PC-3 (cell line): ENCODE results near the gene ACSS2. TPM values are rescaled to one million over a fixed set of nuclear protein-coding genes. Genes with fewer than 3 reads are reported as not detected.
A peak's percentile ranks its signal among the peaks of the same experiment; 100 is the strongest.

Source experiments
- ATAC-seq: fragments of 200-7000 bp; cut with Tn5 transposase; 2 replicates; pipeline ENCODE4 v1.9.1; 2020; ENCODE audit warnings: mild to moderate bottlenecking, moderate library complexity
- BruUV-seq: library from RNA; stranded (reverse); fragments of 400-500 nt; replicated peaks from 2 replicates; lab custom pipeline; 2021; lab: Mats Ljungman, UMichigan
- CTCF ChIA-PET: fragments of 300-600 bp; sonication (Branson Sonifier 250); formaldehyde crosslinking; loops from one replicate; lab custom pipeline; 2022; ENCODE audit warnings: antibody characterized with exemption; lab: Charles Lee
- POLR2A ChIA-PET: fragments of 300-600 bp; sonication (Branson Sonifier 250); formaldehyde crosslinking; loops from one replicate; lab custom pipeline; 2022; ENCODE audit warnings: antibody characterized with exemption; ENCODE audit not compliant: unreplicated experiment; lab: Charles Lee
- DNase-seq: peaks from one replicate; pipeline ENCODE4 v3.0.0-alpha.2; 2015
- H2AFZ ChIP-seq: fragments of 300-600 bp; sonication (generic); 2 replicates; pipeline ENCODE4 v1.6.0; 2016; ENCODE audit warnings: antibody characterized with exemption, low read length
- H3F3A ChIP-seq: fragments of 300-600 bp; sonication (generic); one replicate; pipeline ENCODE4 v1.6.0; 2017; ENCODE audit warnings: antibody characterized with exemption, low read length, control low read depth, mild to moderate bottlenecking; ENCODE audit not compliant: unreplicated experiment
- H3K27ac ChIP-seq: fragments of 300-600 bp; sonication (generic); 2 replicates; pipeline ENCODE4 v1.5.1; 2016; ENCODE audit warnings: mild to moderate bottlenecking, low read length
- H3K27me3 ChIP-seq: fragments of 300-600 bp; sonication (generic); 2 replicates; pipeline ENCODE4 v1.6.1; 2016; ENCODE audit warnings: low read length, mixed read lengths
- H3K36me3 ChIP-seq: fragments of 300-600 bp; sonication (generic); 2 replicates; pipeline ENCODE4 v1.6.1; 2016; ENCODE audit warnings: low read depth, mixed run types, low read length, mixed read lengths
- H3K4me1 ChIP-seq: fragments of 300-600 bp; sonication (generic); 2 replicates; pipeline ENCODE4 v1.5.1; 2016; ENCODE audit warnings: low read length; ENCODE audit not compliant: insufficient read depth
- H3K4me2 ChIP-seq: fragments of 300-600 bp; sonication (generic); 2 replicates; pipeline ENCODE4 v1.6.0; 2016; ENCODE audit warnings: low read length
- H3K4me3 ChIP-seq: fragments of 300-600 bp; sonication (generic); 2 replicates; pipeline ENCODE4 v1.5.1; 2016; ENCODE audit warnings: mild to moderate bottlenecking, low read length, mixed read lengths
- H3K79me2 ChIP-seq: fragments of 300-600 bp; sonication (generic); 2 replicates; pipeline ENCODE4 v1.6.1; 2017; ENCODE audit warnings: low read length, mixed read lengths
- H3K9ac ChIP-seq: fragments of 300-600 bp; sonication (generic); 2 replicates; pipeline ENCODE4 v1.6.0; 2016; ENCODE audit warnings: mild to moderate bottlenecking, low read length
- H3K9me2 ChIP-seq: fragments of 300-600 bp; sonication (generic); replicated peaks from 2 replicates; pipeline ENCODE4 v1.6.1; 2016; ENCODE audit warnings: mixed run types, low read length, mixed read lengths
- H3K9me3 ChIP-seq: fragments of 300-600 bp; sonication (generic); 2 replicates; pipeline ENCODE4 v1.6.1; 2016; ENCODE audit warnings: low read length, mixed read lengths
- H4K20me1 ChIP-seq: fragments of 300-600 bp; sonication (generic); 2 replicates; pipeline ENCODE4 v1.6.1; 2016; ENCODE audit warnings: low read length, mixed read lengths
- EZH2 ChIP-seq: fragments of 300-600 bp; sonication (generic); IDR thresholded peaks from one replicate; pipeline ENCODE4 v1.6.1; 2017; ENCODE audit warnings: antibody characterized with exemption, mild to moderate bottlenecking, low read length; ENCODE audit not compliant: unreplicated experiment
- EZH2phosphoT487 ChIP-seq: fragments of 300-600 bp; sonication (generic); IDR thresholded peaks from 2 replicates; pipeline ENCODE4 v1.6.1; 2018; ENCODE audit warnings: mild to moderate bottlenecking, antibody characterized with exemption, low read length, borderline replicate concordance
- intact Hi-C: fragments of 100-400 bp; cut with micrococcal nuclease; formaldehyde crosslinking; loops from 2 replicates; pipeline ENCODE4 v1.9.0; 2023
- total RNA-seq: library from RNA; depleted of rRNA; stranded (reverse); fragments of >200 nt; gene quantifications from 2 replicates; pipeline ENCODE4 v1.2.3, GENCODE V29; 2014
- TF ChIP-seq, protein P1 (sequence below): fragments of 300-600 bp; sonication (generic); conservative IDR thresholded peaks from 2 replicates; pipeline ENCODE4 v1.5.1; 2017; ENCODE audit warnings: antibody characterized with exemption, low read depth, mild to moderate bottlenecking, low read length

Gene ACSS2
- total RNA-seq, 1 experiment from 2014 or later, result 78.9 TPM

DNA sequence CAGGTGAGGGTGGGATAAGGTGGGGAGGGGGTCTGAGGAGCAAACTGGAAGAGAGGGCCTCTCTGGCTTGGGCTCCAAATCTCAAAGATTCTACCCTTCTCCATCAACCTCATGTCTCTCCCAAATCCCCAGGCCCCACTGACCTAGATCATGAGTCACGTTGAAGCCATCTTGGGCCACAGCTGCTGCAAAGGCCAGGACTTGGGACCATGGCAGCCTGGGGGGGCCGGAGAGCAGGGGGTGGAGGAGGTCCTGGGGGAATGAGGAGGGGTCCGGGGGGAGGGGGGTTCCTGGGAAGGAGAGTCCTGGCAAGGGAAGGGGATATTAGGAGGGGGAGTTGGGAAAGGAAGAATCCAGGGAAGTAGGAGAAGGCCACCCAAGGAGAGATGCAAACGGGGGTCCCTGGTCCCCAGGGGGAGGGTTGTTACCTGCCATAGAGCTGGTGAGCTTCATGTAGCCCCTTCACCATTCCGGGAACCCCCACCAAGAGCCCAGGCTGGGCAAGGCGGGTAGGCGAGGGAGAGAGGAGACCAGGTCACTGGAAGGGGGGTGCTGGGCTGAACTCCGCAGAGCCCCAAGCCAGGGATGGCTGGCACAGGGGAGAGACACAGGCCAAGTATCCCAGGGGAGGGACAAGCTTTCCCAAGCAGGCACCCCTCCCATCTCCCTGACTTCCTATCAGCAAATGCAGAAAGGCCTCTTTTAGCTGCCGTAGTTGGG lies 16.4 kb upstream of the ACSS2 start:
- H3K4me1 ChIP-seq, result no peaks in the 10 kb centered on the region
- intact Hi-C loops, result no loop called here
- H3K4me3 ChIP-seq, result no peak overlapping the region
- no peaks in the 10 kb centered on the region for H3K9me3 ChIP-seq
- TF ChIP-seq, protein P1, sequence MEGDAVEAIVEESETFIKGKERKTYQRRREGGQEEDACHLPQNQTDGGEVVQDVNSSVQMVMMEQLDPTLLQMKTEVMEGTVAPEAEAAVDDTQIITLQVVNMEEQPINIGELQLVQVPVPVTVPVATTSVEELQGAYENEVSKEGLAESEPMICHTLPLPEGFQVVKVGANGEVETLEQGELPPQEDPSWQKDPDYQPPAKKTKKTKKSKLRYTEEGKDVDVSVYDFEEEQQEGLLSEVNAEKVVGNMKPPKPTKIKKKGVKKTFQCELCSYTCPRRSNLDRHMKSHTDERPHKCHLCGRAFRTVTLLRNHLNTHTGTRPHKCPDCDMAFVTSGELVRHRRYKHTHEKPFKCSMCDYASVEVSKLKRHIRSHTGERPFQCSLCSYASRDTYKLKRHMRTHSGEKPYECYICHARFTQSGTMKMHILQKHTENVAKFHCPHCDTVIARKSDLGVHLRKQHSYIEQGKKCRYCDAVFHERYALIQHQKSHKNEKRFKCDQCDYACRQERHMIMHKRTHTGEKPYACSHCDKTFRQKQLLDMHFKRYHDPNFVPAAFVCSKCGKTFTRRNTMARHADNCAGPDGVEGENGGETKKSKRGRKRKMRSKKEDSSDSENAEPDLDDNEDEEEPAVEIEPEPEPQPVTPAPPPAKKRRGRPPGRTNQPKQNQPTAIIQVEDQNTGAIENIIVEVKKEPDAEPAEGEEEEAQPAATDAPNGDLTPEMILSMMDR, result no peak
- TF ChIP-seq EZH2, result no peak
- no peak for TF ChIP-seq EZH2phosphoT487
- H3K9me2 ChIP-seq, result no peaks in the 10 kb centered on the region
- H3K9ac ChIP-seq, result no peak overlapping the region
- no TSS peak for BruUV-seq
- no peak overlapping the region for H3K4me2 ChIP-seq
- ATAC-seq, result no peak
- H3K27ac ChIP-seq, result no peak overlapping the region
- CTCF ChIA-PET, result no interaction called here
- POLR2A ChIA-PET, result no interaction called here
- no peak for DNase-seq
- H3F3A ChIP-seq, result no peaks in the 10 kb centered on the region
- no peak overlapping the region for H2AFZ ChIP-seq
- no peaks in the 10 kb centered on the region for H4K20me1 ChIP-seq
- H3K79me2 ChIP-seq, result no peaks in the 10 kb centered on the region
- H3K36me3 ChIP-seq, result no peaks in the 10 kb centered on the region
- no peaks in the 10 kb centered on the region for H3K27me3 ChIP-seq

DNA sequence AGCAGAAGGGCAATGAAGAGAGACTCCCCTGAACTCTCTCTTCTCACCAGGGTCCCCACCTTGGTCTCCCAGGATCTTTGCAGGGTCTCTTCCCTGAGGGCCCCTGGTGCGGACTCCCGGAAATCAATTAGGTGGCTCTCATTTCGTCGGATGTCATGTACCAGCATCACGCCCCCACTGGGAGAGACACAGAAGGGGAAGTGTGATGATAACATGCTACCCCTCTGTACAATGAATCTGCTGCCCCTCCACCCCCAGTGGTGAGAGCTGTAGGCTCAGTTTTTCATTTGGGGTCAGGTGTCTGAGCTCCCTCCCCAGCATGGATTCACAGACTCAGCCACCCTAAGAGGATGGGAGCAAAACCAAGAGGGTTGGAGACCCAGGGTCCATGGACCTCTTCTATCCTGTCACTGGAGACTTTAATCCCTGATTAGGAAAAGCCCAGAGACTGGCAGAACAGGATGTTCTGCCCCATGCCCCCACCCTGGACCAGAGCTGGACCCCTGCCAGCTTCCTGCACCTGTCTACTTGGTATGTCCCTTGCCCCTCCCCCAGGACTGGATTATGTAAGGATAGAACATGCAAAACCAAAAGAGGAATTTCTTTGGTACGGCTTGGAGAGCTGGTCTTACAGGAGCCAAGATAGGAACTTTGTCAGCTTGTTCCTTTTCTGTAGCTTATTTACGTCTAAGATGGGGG lies 14.9 kb upstream of the ACSS2 start:
- Histone ChIP-seq H4K20me1 (no peaks in the 10 kb centered on the region), H3K9ac (no peak overlapping the region), H3K27ac (no peak overlapping the region), H3K79me2 (no peaks in the 10 kb centered on the region), H3K9me2 (no peaks in the 10 kb centered on the region), H3F3A (no peaks in the 10 kb centered on the region), H3K4me2 (no peak overlapping the region), H2AFZ (no peak overlapping the region), H3K4me3 (no peak overlapping the region), H3K36me3 (no peaks in the 10 kb centered on the region), H3K9me3 (no peaks in the 10 kb centered on the region), H3K27me3 (no peaks in the 10 kb centered on the region), H3K4me1 (no peaks in the 10 kb centered on the region)
- ChIA-PET POLR2A (no interaction called here), CTCF (no interaction called here)
- DNase-seq (peak; percentile 57), ATAC-seq (no peak)
- TF ChIP-seq EZH2, result no peak
- TF ChIP-seq, protein P1, result no peak
- no peak for TF ChIP-seq EZH2phosphoT487
- intact Hi-C loops, result no loop called here
- BruUV-seq, result no TSS peak

DNA sequence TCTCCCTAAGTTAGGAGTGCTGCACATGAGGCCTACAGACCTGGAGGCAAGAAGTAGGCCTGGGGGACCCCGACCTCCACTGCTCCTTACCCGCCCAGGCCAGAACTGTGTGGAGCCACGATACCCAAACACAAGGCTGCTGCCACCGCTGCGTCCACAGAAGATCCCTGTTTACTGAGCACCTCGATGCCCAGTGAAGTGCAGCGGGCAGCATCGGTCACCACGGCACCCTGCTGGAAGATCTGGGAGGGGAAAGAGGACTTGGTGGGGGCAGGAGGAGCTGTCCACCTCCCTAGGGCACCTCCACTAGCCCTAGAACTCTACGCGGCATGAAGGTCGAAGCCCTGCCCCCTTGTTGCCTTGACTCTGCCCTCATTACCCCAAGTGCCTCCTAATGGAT lies 13.7 kb upstream of the ACSS2 start:
- ATAC-seq, result no peak
- no TSS peak for BruUV-seq
- no peak overlapping the region for H3K4me3 ChIP-seq
- intact Hi-C loops, result no loop called here
- H3K9ac ChIP-seq, result no peak overlapping the region
- no peaks in the 10 kb centered on the region for H3F3A ChIP-seq
- TF ChIP-seq, protein P1, result no peak
- no peak for TF ChIP-seq EZH2
- TF ChIP-seq EZH2phosphoT487, result no peak
- H3K4me2 ChIP-seq, result no peak overlapping the region
- H3K9me2 ChIP-seq, result no peaks in the 10 kb centered on the region
- H3K27me3 ChIP-seq, result no peaks in the 10 kb centered on the region
- ChIA-PET POLR2A (no interaction called here), CTCF (no interaction called here)
- no peaks in the 10 kb centered on the region for H3K9me3 ChIP-seq
- H2AFZ ChIP-seq, result no peak overlapping the region
- no peak for DNase-seq
- no peak overlapping the region for H3K27ac ChIP-seq
- no peaks in the 10 kb centered on the region for H3K79me2 ChIP-seq
- no peaks in the 10 kb centered on the region for H3K4me1 ChIP-seq
- H3K36me3 ChIP-seq, result no peaks in the 10 kb centered on the region
- H4K20me1 ChIP-seq, result no peaks in the 10 kb centered on the region
